ENCODE data around the gene SEC61A1. TPM values are rescaled to one million over a fixed set of nuclear protein-coding genes. Genes with fewer than 3 reads are reported as not detected.
A peak's percentile ranks its signal among the peaks of the same experiment; 100 is the strongest.

The SEC61A1 gene
- total RNA-seq, 6 experiments from 2014 or later: 120 to 187 (median 151) TPM

- no peak for DNase-seq
These were observed 789 bp upstream of the SEC61A1 start for GRCh38 chr3:128051459-128051836.

GRCh38 chr3:128052595-128053351, 536 bp downstream of the SEC61A1 start:
- intact Hi-C loops (cut with DNase I): no loop called here
- peak overlapping the region; percentile 88 to 99 (median 95) for H3K4me3 ChIP-seq
- WGBS (ENCODE audit: insufficient coverage, low coverage, low lambda C conversion rate, missing lambda C conversion rate): under 1% methylated on average over 23 of the region's 33 CpGs
- DNase-seq: no peak
- H3K27me3 ChIP-seq: no peaks in the 10 kb centered on the region
- H3K9me3 ChIP-seq: no peaks in the 10 kb centered on the region
- H3K36me3 ChIP-seq: peaks cover 0 to 31% (median 16%) of the 10 kb centered on the region in 4 donors
- H3K27ac ChIP-seq: peak overlapping the region; percentile 75 to 90 (median 77)
- no peak for TF ChIP-seq POLR2A (IDR thresholded peaks at IDR 0.05)
- TF ChIP-seq CTCF (IDR thresholded peaks at IDR 0.05): no peak
- peaks cover 0 to 42% (median 14%) of the 10 kb centered on the region in 4 donors for H3K4me1 ChIP-seq
- ATAC-seq: peak; percentile 6 to 25 (median 14)

More at GRCh38 chr3:128051459-128051836, 789 bp upstream of the SEC61A1 start:
- peak in 1 of 4 donors; percentile 10 for ATAC-seq
- H3K27ac ChIP-seq: peak overlapping the region; percentile 63 to 79 (median 77)
- peaks cover 0 to 42% (median 14%) of the 10 kb centered on the region in 4 donors for H3K4me1 ChIP-seq
- no peaks in the 10 kb centered on the region for H3K9me3 ChIP-seq
- 13% methylated on average over 9 of the region's 10 CpGs for WGBS (ENCODE audit: insufficient coverage, low coverage, low lambda C conversion rate, missing lambda C conversion rate)
- intact Hi-C loops (cut with DNase I): no loop called here
- peaks cover 0 to 20% (median 9%) of the 10 kb centered on the region in 4 donors for H3K36me3 ChIP-seq
- no peaks in the 10 kb centered on the region for H3K27me3 ChIP-seq
- TF ChIP-seq CTCF (IDR thresholded peaks at IDR 0.05): no peak
- no peak for TF ChIP-seq POLR2A (IDR thresholded peaks at IDR 0.05)
- peak overlapping the region; percentile 64 to 99 (median 88) for H3K4me3 ChIP-seq

GRCh38 chr3:128053614-128054013, 1.4 kb downstream of the SEC61A1 start:
- DNase-seq: no peak
- no peak for TF ChIP-seq POLR2A (IDR thresholded peaks at IDR 0.05)
- TF ChIP-seq CTCF (IDR thresholded peaks at IDR 0.05): no peak
- Histone ChIP-seq H3K27me3 (no peaks in the 10 kb centered on the region), H3K4me3 (peak overlapping the region; percentile 88 to 99 (median 95)), H3K9me3 (no peaks in the 10 kb centered on the region), H3K36me3 (peaks cover 1 to 39% (median 20%) of the 10 kb centered on the region in 4 donors), H3K4me1 (peaks cover 0 to 42% (median 14%) of the 10 kb centered on the region in 4 donors), H3K27ac (peak overlapping the region in 1 of 3 donors; percentile 77)
- WGBS (ENCODE audit: insufficient coverage, low coverage, low lambda C conversion rate, missing lambda C conversion rate): 33% methylated on average over 6 of the region's 6 CpGs
- intact Hi-C loops (cut with DNase I): no loop called here
- no peak for ATAC-seq

GRCh38 chr3:128054367-128054766, 2.1 kb downstream of the SEC61A1 start:
- peak overlapping the region in 1 of 3 donors; percentile 3 for H3K27ac ChIP-seq
- H3K36me3 ChIP-seq: peaks cover 5 to 46% (median 25%) of the 10 kb centered on the region in 4 donors
- 31% methylated on average over 3 of the region's 3 CpGs for WGBS (ENCODE audit: insufficient coverage, low coverage, low lambda C conversion rate, missing lambda C conversion rate)

More at GRCh38 chr3:128054367-128054766, 2.1 kb downstream of the SEC61A1 start:
- intact Hi-C loops (cut with DNase I): no loop called here
- Histone ChIP-seq H3K9me3 (no peaks in the 10 kb centered on the region), H3K4me1 (peaks cover 0 to 42% (median 14%) of the 10 kb centered on the region in 4 donors), H3K4me3 (peak overlapping the region; percentile 88 to 99 (median 95)), H3K27me3 (no peaks in the 10 kb centered on the region)
- TF ChIP-seq POLR2A (IDR thresholded peaks at IDR 0.05) (no peak), CTCF (IDR thresholded peaks at IDR 0.05) (no peak)
- DNase-seq (no peak), ATAC-seq (peak in 1 of 4 donors; percentile 25)
